BE2C (cell line): Measurements from ENCODE around the gene ACTR6.
"Not testable (repeated sequence)": the region's sequence is repeated elsewhere in the genome, so short reads cannot be mapped to it uniquely, and the experiment has no call there.

ENCODE experiments used
- DNase-seq: peaks from one replicate; pipeline ENCODE4 v3.0.0-alpha.2; 2020
- H3K27me3 ChIP-seq: fragments of 250-450 bp; sonication (Bioruptor Pico); 2 replicates; pipeline ENCODE4 v1.5.1; 2020; ENCODE audit warnings: mild to moderate bottlenecking
- H3K36me3 ChIP-seq: fragments of 250-450 bp; sonication (Bioruptor Pico); 2 replicates; pipeline ENCODE4 v1.5.1; 2020; ENCODE audit warnings: mild to moderate bottlenecking
- H3K4me1 ChIP-seq: fragments of 250-450 bp; sonication (Bioruptor Pico); 2 replicates; pipeline ENCODE4 v1.5.1; 2020
- H3K4me3 ChIP-seq: 2 replicates; pipeline ENCODE4 v1.5.1; 2011; ENCODE audit warnings: low read depth, low read length
- H3K9me3 ChIP-seq: fragments of 250-450 bp; sonication (Bioruptor Pico); 2 replicates; pipeline ENCODE4 v1.5.1; 2020
- TF ChIP-seq, protein P1 (sequence below): IDR thresholded peaks from 2 replicates; pipeline ENCODE4 v1.5.1; 2012; ENCODE audit warnings: mild to moderate bottlenecking, low read depth, low read length

Gene ACTR6

DNA sequence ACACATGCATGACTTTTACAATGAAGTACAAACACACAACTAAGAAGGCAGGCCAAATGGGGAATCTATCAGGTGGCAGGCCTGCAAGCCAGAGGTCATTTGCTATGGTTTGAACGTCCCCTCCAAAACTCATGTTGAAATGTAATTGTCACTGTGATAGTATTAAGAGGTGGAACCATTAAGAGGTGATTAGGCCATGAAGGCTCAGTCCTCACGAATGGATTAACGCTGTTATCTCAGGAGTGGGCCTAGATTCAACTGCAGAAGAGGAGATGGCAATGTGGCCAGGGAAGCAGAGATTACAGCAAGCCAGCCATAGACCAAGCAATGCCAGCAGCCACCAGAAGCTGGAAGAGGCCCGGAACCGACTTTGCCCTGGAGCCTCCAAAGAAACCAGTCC lies 13.5 kb upstream of the ACTR6 start:
- Histone ChIP-seq H3K9me3 (no peaks in the 10 kb centered on the region), H3K27me3 (no peaks in the 10 kb centered on the region), H3K4me1 (no peaks in the 10 kb centered on the region; the same call in 1 of the 2 replicates), H3K4me3 (no peak overlapping the region), H3K36me3 (no peaks in the 10 kb centered on the region)
- TF ChIP-seq, protein P1, sequence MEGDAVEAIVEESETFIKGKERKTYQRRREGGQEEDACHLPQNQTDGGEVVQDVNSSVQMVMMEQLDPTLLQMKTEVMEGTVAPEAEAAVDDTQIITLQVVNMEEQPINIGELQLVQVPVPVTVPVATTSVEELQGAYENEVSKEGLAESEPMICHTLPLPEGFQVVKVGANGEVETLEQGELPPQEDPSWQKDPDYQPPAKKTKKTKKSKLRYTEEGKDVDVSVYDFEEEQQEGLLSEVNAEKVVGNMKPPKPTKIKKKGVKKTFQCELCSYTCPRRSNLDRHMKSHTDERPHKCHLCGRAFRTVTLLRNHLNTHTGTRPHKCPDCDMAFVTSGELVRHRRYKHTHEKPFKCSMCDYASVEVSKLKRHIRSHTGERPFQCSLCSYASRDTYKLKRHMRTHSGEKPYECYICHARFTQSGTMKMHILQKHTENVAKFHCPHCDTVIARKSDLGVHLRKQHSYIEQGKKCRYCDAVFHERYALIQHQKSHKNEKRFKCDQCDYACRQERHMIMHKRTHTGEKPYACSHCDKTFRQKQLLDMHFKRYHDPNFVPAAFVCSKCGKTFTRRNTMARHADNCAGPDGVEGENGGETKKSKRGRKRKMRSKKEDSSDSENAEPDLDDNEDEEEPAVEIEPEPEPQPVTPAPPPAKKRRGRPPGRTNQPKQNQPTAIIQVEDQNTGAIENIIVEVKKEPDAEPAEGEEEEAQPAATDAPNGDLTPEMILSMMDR = no peak
- DNase-seq = no peak

DNA sequence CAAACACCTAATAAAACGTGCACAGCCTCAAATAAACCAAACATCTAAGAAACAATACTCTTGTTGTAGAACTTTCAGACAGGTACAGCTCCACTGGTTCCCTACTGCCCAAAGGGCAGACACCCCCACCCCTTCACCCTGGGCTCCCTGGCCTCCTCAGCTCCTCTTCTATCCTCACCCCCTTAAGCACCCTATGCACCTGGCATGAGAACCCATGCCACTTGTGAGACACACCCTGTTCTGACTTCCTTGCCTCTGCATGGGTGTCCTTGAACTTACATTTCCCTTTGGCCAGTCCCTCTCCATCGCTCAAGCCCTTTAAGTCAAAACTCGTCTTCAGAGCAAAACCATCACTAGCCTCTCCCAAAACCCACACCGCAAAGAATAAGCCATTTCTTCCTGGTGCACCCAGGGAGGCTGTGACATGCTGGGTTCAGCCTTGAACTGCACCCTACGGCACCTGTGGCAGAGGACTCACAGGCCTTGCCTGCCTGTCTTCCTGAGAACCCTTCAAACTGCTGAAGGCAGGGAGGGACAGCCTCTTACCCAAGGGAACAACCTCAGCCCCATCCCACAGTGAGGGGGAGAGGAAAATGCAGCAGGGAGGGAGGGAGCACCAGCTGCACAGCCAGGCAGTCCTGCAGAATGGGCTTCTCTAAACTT lies 12.6 kb upstream of the ACTR6 start:
- H3K9me3 ChIP-seq = no peaks in the 10 kb centered on the region
- TF ChIP-seq, protein P1 = no peak
- H3K36me3 ChIP-seq = no peaks in the 10 kb centered on the region
- H3K4me3 ChIP-seq = no peak overlapping the region
- H3K27me3 ChIP-seq = no peaks in the 10 kb centered on the region
- no peak for DNase-seq
- no peaks in the 10 kb centered on the region; the same call in 1 of the 2 replicates for H3K4me1 ChIP-seq

DNA sequence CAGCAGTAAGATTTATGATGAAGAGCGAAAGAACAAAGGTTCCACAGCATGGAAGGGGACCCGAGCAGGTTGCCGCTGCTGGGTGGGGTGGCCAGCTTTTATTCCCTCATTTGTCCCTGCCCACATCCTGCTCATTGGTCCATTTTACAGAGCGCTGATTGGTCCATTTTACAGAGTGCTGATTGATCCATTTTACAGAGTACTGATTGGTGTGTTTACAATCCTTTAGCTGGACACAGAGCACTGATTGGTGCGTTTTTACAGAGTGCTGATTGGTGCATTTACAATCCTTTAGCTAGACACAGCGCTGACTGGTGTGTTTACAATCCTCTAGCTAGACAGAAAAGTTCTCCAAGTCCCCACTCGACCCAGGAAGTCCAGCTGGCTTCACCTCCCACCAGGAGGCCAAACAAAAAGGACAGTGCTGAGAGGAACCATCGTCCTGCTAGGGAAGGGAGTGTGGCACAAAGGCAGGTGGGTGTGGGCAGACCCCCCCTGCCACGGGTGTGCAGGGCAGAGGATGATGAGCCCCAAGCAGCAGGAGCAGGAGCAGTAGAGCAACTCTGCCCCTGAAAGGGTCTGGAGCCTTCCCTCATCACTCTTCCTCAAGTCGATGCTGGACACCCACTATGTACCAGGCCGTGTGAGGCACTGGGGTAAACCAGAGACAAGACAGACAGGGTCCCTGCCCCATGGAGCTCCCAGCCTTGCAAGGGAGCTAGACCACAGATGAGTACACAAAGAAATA lies 11.6 kb upstream of the ACTR6 start:
- H3K27me3 ChIP-seq, H3K4me3 ChIP-seq, H3K9me3 ChIP-seq, H3K36me3 ChIP-seq, H3K4me1 ChIP-seq, DNase-seq: not testable (repeated sequence)

DNA sequence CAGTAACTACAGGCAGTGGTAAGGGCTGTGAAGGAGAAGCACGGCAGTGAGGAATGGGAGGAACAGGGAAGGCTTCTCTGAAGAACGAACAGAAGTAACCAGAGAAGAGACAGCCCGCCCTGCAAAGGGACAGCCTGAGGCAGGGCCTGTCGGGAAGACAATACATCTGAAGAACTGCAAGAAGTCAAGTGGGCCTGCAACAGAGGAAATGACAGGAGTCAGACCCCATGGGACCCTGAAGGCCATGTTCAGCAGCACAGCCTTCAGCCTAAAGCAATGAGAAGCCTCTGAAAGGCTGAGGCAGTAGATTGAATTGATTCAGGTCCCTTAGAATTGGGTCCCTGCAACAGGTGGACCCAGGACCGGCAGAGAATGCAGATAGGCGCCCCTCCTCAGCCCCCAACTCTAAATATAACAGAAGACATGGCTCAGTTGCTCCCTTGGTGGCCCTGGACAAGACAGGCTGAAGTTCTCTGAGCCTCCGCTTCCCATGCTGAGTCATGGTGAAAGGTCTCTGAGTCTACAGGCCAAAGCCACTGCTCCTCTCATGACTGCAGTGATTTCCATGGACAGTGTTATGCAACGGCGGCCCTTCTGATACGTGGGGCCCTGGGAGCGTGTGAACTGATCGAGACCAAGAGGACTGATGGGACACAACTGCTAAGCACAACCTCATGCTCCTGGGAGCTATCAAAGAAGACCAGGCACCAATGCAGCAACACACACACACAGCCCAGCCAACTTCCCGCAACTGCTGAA lies 10.8 kb upstream of the ACTR6 start:
- no peak overlapping the region for H3K4me3 ChIP-seq
- H3K9me3 ChIP-seq = no peaks in the 10 kb centered on the region
- H3K27me3 ChIP-seq = no peaks in the 10 kb centered on the region
- TF ChIP-seq, protein P1 = no peak
- H3K36me3 ChIP-seq = no peaks in the 10 kb centered on the region
- H3K4me1 ChIP-seq = no peaks in the 10 kb centered on the region; the same call in 1 of the 2 replicates
- DNase-seq = no peak

DNA sequence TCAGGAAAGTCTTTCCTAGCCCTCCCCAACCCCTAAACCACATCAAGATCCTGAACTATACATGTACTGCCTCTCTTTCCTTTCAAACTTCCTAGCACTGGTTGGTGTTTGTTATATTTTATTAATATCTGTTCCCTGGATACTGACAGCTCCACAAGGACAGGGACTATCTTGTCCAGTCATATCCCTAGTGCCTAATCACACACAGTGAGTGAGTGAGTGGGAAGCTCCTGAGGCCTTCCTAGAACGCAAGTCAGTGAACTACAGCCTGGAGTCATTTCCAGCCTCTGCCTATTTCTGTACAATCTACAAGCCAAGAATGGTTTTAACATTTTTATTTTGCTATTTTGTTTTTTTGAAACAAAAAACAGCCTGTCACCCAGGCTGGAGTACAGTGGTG lies 7.5 kb upstream of the ACTR6 start:
- Histone ChIP-seq H3K36me3 (no peaks in the 10 kb centered on the region), H3K9me3 (no peaks in the 10 kb centered on the region)
- TF ChIP-seq, protein P1 = no peak

DNA sequence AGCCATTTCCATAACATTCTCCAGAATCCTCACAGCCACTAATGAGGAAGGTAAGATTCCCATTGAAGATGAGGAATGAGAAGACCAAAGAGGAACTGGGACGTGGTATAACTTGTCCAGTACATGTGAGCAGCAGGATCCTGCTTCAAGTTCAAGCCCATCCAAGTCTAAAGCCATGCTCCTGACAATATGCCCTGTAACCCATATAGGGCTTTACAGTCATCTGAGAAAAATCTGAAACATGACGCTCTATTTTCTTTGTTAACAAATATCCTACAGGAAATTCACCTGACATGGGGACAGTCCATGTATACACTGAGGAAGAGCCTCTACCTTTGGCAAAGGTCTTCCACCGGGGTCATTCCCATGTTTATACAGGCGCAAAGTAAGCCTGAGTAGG lies 3.1 kb upstream of the ACTR6 start:
- H3K4me3 ChIP-seq = no peak overlapping the region
- TF ChIP-seq, protein P1 = no peak
- no peaks in the 10 kb centered on the region for H3K9me3 ChIP-seq
- H3K36me3 ChIP-seq = no peaks in the 10 kb centered on the region
- no peaks in the 10 kb centered on the region for H3K27me3 ChIP-seq
- DNase-seq = no peak
- no peaks in the 10 kb centered on the region for H3K4me1 ChIP-seq

More for the DNA sequence above, 7.5 kb upstream of the ACTR6 start:
- H3K4me3 ChIP-seq = no peak overlapping the region
- DNase-seq = no peak
- H3K27me3 ChIP-seq = no peaks in the 10 kb centered on the region
- no peaks in the 10 kb centered on the region for H3K4me1 ChIP-seq
